IMR-90 (cell line): Measurements from ENCODE around the gene MYO3B. TPM values are rescaled to one million over a fixed set of nuclear protein-coding genes. Genes with fewer than 3 reads are reported as not detected.

Experiments
- ATAC-seq: fragments of 200-7000 bp; cut with Tn5 transposase; 2 replicates; pipeline ENCODE4 v1.9.1; 2020; ENCODE audit warnings: low read depth, mild to moderate bottlenecking, moderate library complexity
- BruUV-seq: library from RNA; stranded (reverse); fragments of 400-500 nt; replicated peaks from 2 replicates; lab custom pipeline; 2021; lab: Mats Ljungman, UMichigan
- CTCF ChIA-PET: fragments of 300-600 bp; formaldehyde crosslinking; extraction: SDS; loops from one replicate; lab custom pipeline; 2021; ENCODE audit warnings: antibody characterized with exemption; lab: Yijun Ruan, JAX
- POLR2A ChIA-PET: fragments of 300-600 bp; sonication (Branson Sonifier 250); formaldehyde crosslinking; loops from one replicate; lab custom pipeline; 2022; ENCODE audit warnings: antibody characterized with exemption; ENCODE audit not compliant: unreplicated experiment; lab: Charles Lee
- DNase-seq: peaks from one replicate; pipeline ENCODE4 v3.0.0; 2013
- H2AFZ ChIP-seq: replicated peaks from 2 replicates; pipeline ENCODE3; 2013; ENCODE audit warnings: low read length, mild to moderate bottlenecking; ENCODE audit not compliant: poor library complexity
- H2AK5ac ChIP-seq: 2 replicates; pipeline ENCODE4 v1.6.1; 2013; ENCODE audit warnings: low read depth, low read length, inconsistent platforms
- H2AK9ac ChIP-seq: replicated peaks from 2 replicates; pipeline ENCODE3; 2013; ENCODE audit warnings: mild to moderate bottlenecking, low read depth, low read length, moderate library complexity; ENCODE audit not compliant: poor library complexity
- H2BK120ac ChIP-seq: 2 replicates; pipeline ENCODE4 v1.6.1; 2013; ENCODE audit warnings: low read depth, low read length, inconsistent platforms
- H2BK15ac ChIP-seq: 3 replicates; pipeline ENCODE4 v1.6.1; 2013; ENCODE audit warnings: low read depth, low read length, inconsistent platforms
- H2BK20ac ChIP-seq: 2 replicates; pipeline ENCODE4 v1.6.1; 2013; ENCODE audit warnings: low read depth, mild to moderate bottlenecking, inconsistent platforms, low read length, moderate library complexity
- H2BK5ac ChIP-seq: 2 replicates; pipeline ENCODE4 v1.6.1; 2013; ENCODE audit warnings: mild to moderate bottlenecking, low read depth, low read length, inconsistent platforms; ENCODE audit not compliant: poor library complexity, severe bottlenecking
- H3K14ac ChIP-seq: replicated peaks from 2 replicates; pipeline ENCODE4 v1.6.1; 2013; ENCODE audit warnings: low read depth, low read length, inconsistent platforms
- H3K18ac ChIP-seq: 2 replicates; pipeline ENCODE4 v1.6.1; 2013; ENCODE audit warnings: low read depth, low read length, control low read depth
- H3K23ac ChIP-seq: 2 replicates; pipeline ENCODE4 v1.6.1; 2013; ENCODE audit warnings: low read depth, low read length, inconsistent platforms
- H3K27ac ChIP-seq: 2 replicates; pipeline ENCODE4 v1.5.1; 2013; ENCODE audit warnings: mild to moderate bottlenecking, control low read depth, low read length; ENCODE audit not compliant: insufficient read depth
- H3K27me3 ChIP-seq: 2 replicates; pipeline ENCODE4 v1.6.1; 2013; ENCODE audit warnings: low read length; ENCODE audit not compliant: control insufficient read depth, insufficient read depth
- H3K36me3 ChIP-seq: 2 replicates; pipeline ENCODE4 v1.6.1; 2013; ENCODE audit warnings: low read length, mixed read lengths; ENCODE audit not compliant: control insufficient read depth, insufficient read depth
- H3K4ac ChIP-seq: 2 replicates; pipeline ENCODE4 v1.6.1; 2013; ENCODE audit warnings: low read depth, low read length, inconsistent platforms
- H3K4me1 ChIP-seq: 2 replicates; pipeline ENCODE4 v1.6.1; 2013; ENCODE audit warnings: low read length, mixed read lengths; ENCODE audit not compliant: control insufficient read depth, insufficient read depth
- H3K4me2 ChIP-seq: 2 replicates; pipeline ENCODE4 v1.6.1; 2013; ENCODE audit warnings: low read depth, mild to moderate bottlenecking, control low read depth, low read length, moderate library complexity
- H3K4me3 ChIP-seq: 2 replicates; pipeline ENCODE4 v1.5.1; 2013; ENCODE audit warnings: low read depth, mild to moderate bottlenecking, control low read depth, low read length, moderate library complexity; ENCODE audit not compliant: insufficient read depth
- H3K56ac ChIP-seq: 2 replicates; pipeline ENCODE4 v1.6.1; 2013; ENCODE audit warnings: low read length, inconsistent platforms; ENCODE audit not compliant: insufficient read depth; ENCODE audit errors: extremely low read depth
- H3K79me1 ChIP-seq, 2 experiments: 2 replicates each; pipeline ENCODE4 v1.6.1; 2013; ENCODE audit warnings: low read length in 2 of 2, inconsistent platforms in 1 of 2, low read depth in 1 of 2
- H3K9ac ChIP-seq: 2 replicates; pipeline ENCODE4 v1.6.1; 2013; ENCODE audit warnings: low read depth, low read length, control low read depth
- H3K9me1 ChIP-seq: 2 replicates; pipeline ENCODE4 v1.6.1; 2013; ENCODE audit warnings: low read length, inconsistent platforms; ENCODE audit not compliant: insufficient read depth
- H3K9me3 ChIP-seq: 2 replicates; pipeline ENCODE4 v1.6.1; 2013; ENCODE audit warnings: low read length; ENCODE audit not compliant: control insufficient read depth, insufficient read depth
- H4K20me1 ChIP-seq: 2 replicates; pipeline ENCODE4 v1.6.1; 2013; ENCODE audit warnings: low read length, inconsistent platforms; ENCODE audit not compliant: insufficient read depth
- H4K5ac ChIP-seq: 2 replicates; pipeline ENCODE4 v1.6.1; 2013; ENCODE audit warnings: mild to moderate bottlenecking, low read depth, low read length, control low read depth
- H4K8ac ChIP-seq, 2 experiments: 2 replicates each; pipeline ENCODE4 v1.6.1; 2013; ENCODE audit warnings: low read depth in 2 of 2, low read length in 2 of 2, control low read depth in 1 of 2, inconsistent platforms in 1 of 2
- H4K91ac ChIP-seq: 2 replicates; pipeline ENCODE4 v1.6.1; 2013; ENCODE audit warnings: low read depth, low read length, inconsistent platforms; ENCODE audit not compliant: insufficient read depth
- CTCF ChIP-seq: conservative IDR thresholded peaks from 2 replicates; pipeline ENCODE4 v1.5.1; 2012; ENCODE audit warnings: mild to moderate bottlenecking, low read depth, low read length, improper control_type of control experiment
- ELK1 ChIP-seq: fragments of 150-350 bp; IDR thresholded peaks from 2 replicates; pipeline ENCODE4 v1.6.1; 2016; ENCODE audit warnings: low read depth, mild to moderate bottlenecking, low read length, moderate library complexity, borderline replicate concordance
- MAZ ChIP-seq: IDR thresholded peaks from 2 replicates; pipeline ENCODE4 v1.6.1; 2012; ENCODE audit warnings: low read depth, mild to moderate bottlenecking, low read length, improper control_type of control experiment, moderate library complexity, borderline replicate concordance
- MXI1 ChIP-seq: IDR thresholded peaks from 2 replicates; pipeline ENCODE4 v1.6.1; 2012; ENCODE audit warnings: low read depth, mild to moderate bottlenecking, low read length, moderate library complexity, borderline replicate concordance
- RAD21 ChIP-seq: IDR thresholded peaks from 2 replicates; pipeline ENCODE4 v1.6.1; 2012; ENCODE audit warnings: low read length, improper control_type of control experiment
- WGBS, 2 experiments: methylation state at CpG; one replicate each; pipeline versions ENCODE4 v1.1.5 to v1.1.7; 2013; ENCODE audit warnings: missing lambda C conversion rate in 2 of 2; ENCODE audit not compliant: insufficient read length in 1 of 2; ENCODE audit errors: extremely low coverage in 2 of 2; 5-methylcytosine and 5-hydroxymethylcytosine counted together
- dilution Hi-C: fragments of 300-500 bp; cut with HindIII; formaldehyde crosslinking; loops from one replicate; pipeline ENCODE4 v1.14.3; 2018; ENCODE audit warnings: low sequenced_read_pairs; ENCODE audit not compliant: unreplicated experiment
- in situ Hi-C: fragments of 300-500 bp; cut with MboI; formaldehyde crosslinking; loops from 3 replicates; pipeline ENCODE4 v1.14.3; 2019; ENCODE audit warnings: low sequenced_read_pairs, inconsistent platforms, mixed read lengths
- intact Hi-C: fragments of 100-400 bp; cut with micrococcal nuclease; formaldehyde crosslinking; loops from 2 replicates; pipeline ENCODE4 v1.10.0; 2022
- polyA plus RNA-seq, 3 experiments: library from polyadenylated mRNA; depleted of rRNA; stranded (reverse); fragments of >200 nt; gene quantifications; 2 replicates each; pipeline ENCODE4 v1.2.3, GENCODE V29; 2012; ENCODE audit warnings: low replicate concordance in 1 of 3
- total RNA-seq: library from RNA; depleted of rRNA; stranded (reverse); fragments of >200 nt; gene quantifications from 2 replicates; pipeline ENCODE4 v1.2.3, GENCODE V29; 2012

MYO3B gene
- total and polyA plus RNA-seq, 2 of the 4 experiments (the other 2 are of a cell fraction), result 0.02 TPM; not detected in 1

GRCh38 chr2:170144761-170145160, 33.2 kb upstream of the MYO3B start:
- no peak overlapping the region for H3K14ac ChIP-seq
- no peak overlapping the region for H3K4me2 ChIP-seq
- H3K27me3 ChIP-seq, result no peaks in the 10 kb centered on the region
- no peak overlapping the region for H2BK20ac ChIP-seq
- no peak overlapping the region for H4K5ac ChIP-seq
- no peak overlapping the region for H2AK9ac ChIP-seq
- H2BK120ac ChIP-seq, result no peak overlapping the region
- H3K27ac ChIP-seq, result no peak overlapping the region
- no peak for DNase-seq
- no peak overlapping the region for H3K23ac ChIP-seq
- TF ChIP-seq CTCF, result no peak
- no peak for TF ChIP-seq ELK1
- TF ChIP-seq MXI1, result no peak
- no peak for TF ChIP-seq RAD21
- TF ChIP-seq MAZ, result no peak
- H3K79me1 ChIP-seq, result no peaks in the 10 kb centered on the region
- WGBS, 2 experiments, result no CpG with 5 or more reads among the region's 4 CpGs
- intact Hi-C loops, result loop anchor here (5.0 kb wide), 1 partner anchor 52 kb away; no protein-coding TSS in a partner anchor
- ATAC-seq, result no peak
- dilution Hi-C loops, result no loop called here
- H3K18ac ChIP-seq, result no peak overlapping the region
- BruUV-seq, result no TSS peak
- no peaks in the 10 kb centered on the region for H3K36me3 ChIP-seq
- no peak overlapping the region for H2BK5ac ChIP-seq
- H3K9me3 ChIP-seq, result no peaks in the 10 kb centered on the region; the same call in 1 of the 2 replicates
- H4K20me1 ChIP-seq, result no peaks in the 10 kb centered on the region
- POLR2A ChIA-PET, result no interaction called here
- no peak overlapping the region for H3K4me3 ChIP-seq
- no peak overlapping the region for H3K9ac ChIP-seq
- H4K91ac ChIP-seq, result no peak overlapping the region
- no peak overlapping the region for H3K4ac ChIP-seq
- in situ Hi-C loops, result no loop called here
- no peak overlapping the region for H4K8ac ChIP-seq
- H3K4me1 ChIP-seq, result no peaks in the 10 kb centered on the region
- CTCF ChIA-PET, result interaction anchor here (0.6 to 1.5 kb wide), 2 partner anchors 11 to 12 kb away, joined by 3 to 7 read pairs; no protein-coding TSS in a partner anchor
- no peak overlapping the region for H2AFZ ChIP-seq
- no peak overlapping the region for H2AK5ac ChIP-seq
- H3K9me1 ChIP-seq, result no peaks in the 10 kb centered on the region
- no peak overlapping the region for H2BK15ac ChIP-seq
- no peak overlapping the region for H3K56ac ChIP-seq
